Measurements from ENCODE around the gene WDR91.
A peak's percentile ranks its signal among the peaks of the same experiment; 100 is the strongest.
"Not testable (repeated sequence)": the region's sequence is repeated elsewhere in the genome, so short reads cannot be mapped to it uniquely, and the experiment has no call there.

Gene WDR91

DNA sequence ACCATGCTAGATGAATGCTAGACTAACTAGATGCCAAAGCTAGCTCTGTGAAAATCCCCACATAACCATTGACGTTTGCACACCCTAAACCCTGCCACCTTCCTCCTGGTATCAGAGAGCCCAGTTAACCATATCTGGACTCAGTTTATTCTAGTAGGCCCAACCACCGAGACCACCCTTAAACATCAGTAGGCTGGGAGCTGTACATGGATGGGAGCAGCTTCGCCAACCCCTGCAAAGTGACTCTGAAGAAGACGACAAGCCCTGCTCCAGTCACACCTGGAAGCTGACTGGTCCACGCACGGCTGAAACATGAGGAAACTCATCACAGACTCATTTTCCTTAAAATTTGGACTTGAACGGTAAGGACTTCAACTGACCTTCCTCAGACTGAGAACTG is 36.4 kb downstream of the WDR91 start:
- no peak overlapping the region for H3K4me3 ChIP-seq (ENCODE audit: low read depth, low read length)
- TF ChIP-seq, protein P1, sequence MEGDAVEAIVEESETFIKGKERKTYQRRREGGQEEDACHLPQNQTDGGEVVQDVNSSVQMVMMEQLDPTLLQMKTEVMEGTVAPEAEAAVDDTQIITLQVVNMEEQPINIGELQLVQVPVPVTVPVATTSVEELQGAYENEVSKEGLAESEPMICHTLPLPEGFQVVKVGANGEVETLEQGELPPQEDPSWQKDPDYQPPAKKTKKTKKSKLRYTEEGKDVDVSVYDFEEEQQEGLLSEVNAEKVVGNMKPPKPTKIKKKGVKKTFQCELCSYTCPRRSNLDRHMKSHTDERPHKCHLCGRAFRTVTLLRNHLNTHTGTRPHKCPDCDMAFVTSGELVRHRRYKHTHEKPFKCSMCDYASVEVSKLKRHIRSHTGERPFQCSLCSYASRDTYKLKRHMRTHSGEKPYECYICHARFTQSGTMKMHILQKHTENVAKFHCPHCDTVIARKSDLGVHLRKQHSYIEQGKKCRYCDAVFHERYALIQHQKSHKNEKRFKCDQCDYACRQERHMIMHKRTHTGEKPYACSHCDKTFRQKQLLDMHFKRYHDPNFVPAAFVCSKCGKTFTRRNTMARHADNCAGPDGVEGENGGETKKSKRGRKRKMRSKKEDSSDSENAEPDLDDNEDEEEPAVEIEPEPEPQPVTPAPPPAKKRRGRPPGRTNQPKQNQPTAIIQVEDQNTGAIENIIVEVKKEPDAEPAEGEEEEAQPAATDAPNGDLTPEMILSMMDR (IDR thresholded peaks at IDR 0.05; ENCODE audit: insufficient read depth, low read depth, low read length, missing control alignments), result no peak
- no peak for DNase-seq (ENCODE audit: low read depth)

DNA sequence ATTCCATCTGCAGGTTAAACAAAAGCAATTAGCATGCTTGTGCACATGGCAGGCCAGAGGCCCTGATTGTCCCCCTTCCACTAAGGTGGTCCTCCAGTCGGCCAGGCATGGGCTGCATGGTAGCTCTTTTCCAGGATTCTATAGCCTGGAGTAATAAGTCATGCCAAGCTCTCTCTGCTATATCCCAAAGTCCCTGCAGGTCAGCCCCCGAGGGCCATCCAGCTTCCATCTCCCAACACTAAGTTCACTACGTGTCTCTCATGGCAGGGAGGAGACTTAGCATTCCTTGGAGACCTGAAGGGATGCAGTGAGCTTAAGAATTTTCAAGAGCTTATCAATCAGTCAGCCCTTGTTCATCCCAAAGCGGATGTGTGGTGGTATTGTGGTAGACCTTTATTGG is 37.4 kb downstream of the WDR91 start:
- peak overlapping the region; percentile 95 for H3K4me3 ChIP-seq (ENCODE audit: low read depth, low read length)
- DNase-seq (ENCODE audit: low read depth), result not testable (repeated sequence)

DNA sequence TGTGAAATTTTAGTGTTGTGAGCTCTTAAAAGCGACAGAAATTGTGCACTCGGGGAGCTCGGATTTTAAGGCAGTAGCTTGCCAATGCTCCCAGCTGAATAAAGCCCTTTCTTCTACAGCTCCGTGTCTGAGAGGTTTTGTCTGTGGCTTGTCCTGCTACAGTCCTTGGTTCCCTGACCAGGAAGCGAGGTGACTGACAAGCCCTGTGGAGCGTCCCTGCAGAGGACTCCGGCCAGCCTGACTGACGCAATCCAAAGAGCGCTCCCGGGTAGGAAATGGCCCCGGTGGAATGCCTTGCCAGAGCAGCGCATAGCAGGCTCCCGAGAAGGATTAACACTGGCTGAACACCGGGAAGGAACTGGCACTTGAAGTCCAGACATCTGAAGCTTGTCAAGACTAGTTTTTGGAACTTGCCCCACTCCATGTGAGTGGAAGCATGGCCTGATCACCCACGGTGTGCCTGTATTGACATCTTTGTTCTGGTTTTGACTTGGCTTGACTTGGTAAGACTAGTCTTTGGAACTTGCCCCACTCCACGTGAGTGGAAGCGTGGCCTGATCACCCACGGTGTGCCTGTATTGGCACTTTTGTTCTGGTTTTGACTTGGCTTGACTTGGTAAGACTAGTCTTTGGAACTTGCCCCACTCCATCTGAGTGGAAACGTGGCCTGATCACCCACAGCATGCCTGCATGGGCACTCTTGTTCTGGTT is 39.6 kb downstream of the WDR91 start:
- H3K4me3 ChIP-seq (ENCODE audit: low read depth, low read length), result peak overlapping the region; percentile 95
- peak; percentile 70 for DNase-seq (ENCODE audit: low read depth)

DNA sequence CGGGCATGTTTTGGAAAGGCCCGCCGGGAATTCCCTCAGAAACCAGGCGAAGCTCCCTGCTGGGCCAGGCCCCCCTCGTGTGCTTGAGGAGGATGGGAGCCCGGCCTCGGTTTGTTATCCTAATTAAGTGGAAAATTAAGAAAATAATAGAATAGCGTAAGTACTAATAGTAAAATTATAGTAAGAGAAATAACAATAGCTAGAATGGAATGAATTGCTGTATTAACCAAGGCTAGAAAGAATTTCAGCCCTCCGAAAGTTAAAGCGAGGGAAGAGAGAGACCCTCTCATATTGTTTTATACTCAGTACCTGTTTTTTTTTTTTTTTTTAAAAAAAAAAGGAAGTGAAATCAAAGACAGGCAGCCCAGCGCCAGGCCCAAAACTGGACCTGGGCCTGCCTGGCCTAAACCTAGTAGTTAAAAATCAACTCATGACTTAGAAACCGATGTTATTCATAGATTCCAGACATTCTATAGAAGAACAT is 40.3 kb downstream of the WDR91 start:
- DNase-seq (ENCODE audit: low read depth), result peak; percentile 51
- peak overlapping the region; percentile 95 for H3K4me3 ChIP-seq (ENCODE audit: low read depth, low read length)

DNA sequence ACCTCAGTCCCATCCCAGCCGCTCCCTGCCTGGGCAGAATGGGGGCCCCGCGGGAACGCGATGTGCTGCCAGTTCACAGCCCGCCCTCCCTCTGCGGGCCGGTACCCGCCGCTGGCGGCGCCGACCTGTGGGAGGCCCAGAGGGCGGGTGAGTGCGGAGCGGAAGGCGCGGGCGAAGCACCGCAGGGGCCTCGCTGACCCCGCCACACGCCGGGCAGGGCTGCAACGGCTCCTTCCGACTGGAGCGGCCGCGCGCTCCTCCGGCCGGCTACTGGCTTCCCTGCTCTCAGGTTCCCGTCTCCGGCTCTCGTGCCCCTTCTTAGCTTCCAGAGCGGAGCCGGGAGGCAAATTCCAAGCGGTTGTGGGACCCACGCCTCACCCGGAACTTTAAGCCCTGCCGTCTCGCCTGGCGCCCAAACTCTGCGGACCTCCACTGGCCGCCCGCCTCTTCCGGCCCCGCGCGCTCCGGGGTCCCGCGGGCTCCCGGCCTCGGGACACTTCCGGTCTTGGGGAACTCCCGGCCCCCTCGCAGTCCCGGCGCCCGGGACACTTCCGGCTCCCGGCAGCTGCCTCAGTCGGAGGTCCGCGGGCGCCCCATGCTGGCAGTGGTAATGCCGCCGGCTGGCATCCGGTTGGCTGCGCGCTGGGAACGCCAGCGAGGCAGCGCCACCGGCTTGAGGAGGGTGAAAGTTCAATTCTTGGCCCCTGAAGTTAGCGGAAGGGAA is 40.9 kb downstream of the WDR91 start, which contains the start of gene CYREN:
Gene CYREN, minus strand, starts transcription at position 434 of the 724 bp plus-strand sequence. CDS start 1,785 bp downstream, outside the sequence.
- peak; percentile 98 for DNase-seq (ENCODE audit: low read depth)
- TF ChIP-seq, protein P1 (IDR thresholded peaks at IDR 0.05; ENCODE audit: insufficient read depth, low read depth, low read length, missing control alignments), result peak; percentile 62
- peak within 1 kb of the TSS; percentile 95 for H3K4me3 ChIP-seq (ENCODE audit: low read depth, low read length)

DNA sequence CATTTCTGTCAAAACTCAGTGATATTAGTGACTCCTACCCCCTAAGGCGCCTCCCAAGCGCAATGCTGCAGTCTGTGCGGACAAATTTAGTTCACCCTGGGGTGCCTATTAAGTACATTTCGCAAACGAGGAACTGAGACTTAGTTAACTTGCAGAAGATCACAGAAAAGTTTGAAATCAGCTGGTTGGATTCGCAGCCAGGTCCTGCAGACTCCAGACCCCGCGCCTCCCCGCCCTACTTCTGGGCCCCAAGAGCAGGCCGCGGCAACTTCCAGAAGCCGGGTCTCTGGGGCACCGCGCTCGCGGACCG is 41.4 kb downstream of the WDR91 start:
- TF ChIP-seq, protein P1 (IDR thresholded peaks at IDR 0.05; ENCODE audit: insufficient read depth, low read depth, low read length, missing control alignments), result no peak
- H3K4me3 ChIP-seq (ENCODE audit: low read depth, low read length), result peak overlapping the region; percentile 95
- peak; percentile 68 for DNase-seq (ENCODE audit: low read depth)

DNA sequence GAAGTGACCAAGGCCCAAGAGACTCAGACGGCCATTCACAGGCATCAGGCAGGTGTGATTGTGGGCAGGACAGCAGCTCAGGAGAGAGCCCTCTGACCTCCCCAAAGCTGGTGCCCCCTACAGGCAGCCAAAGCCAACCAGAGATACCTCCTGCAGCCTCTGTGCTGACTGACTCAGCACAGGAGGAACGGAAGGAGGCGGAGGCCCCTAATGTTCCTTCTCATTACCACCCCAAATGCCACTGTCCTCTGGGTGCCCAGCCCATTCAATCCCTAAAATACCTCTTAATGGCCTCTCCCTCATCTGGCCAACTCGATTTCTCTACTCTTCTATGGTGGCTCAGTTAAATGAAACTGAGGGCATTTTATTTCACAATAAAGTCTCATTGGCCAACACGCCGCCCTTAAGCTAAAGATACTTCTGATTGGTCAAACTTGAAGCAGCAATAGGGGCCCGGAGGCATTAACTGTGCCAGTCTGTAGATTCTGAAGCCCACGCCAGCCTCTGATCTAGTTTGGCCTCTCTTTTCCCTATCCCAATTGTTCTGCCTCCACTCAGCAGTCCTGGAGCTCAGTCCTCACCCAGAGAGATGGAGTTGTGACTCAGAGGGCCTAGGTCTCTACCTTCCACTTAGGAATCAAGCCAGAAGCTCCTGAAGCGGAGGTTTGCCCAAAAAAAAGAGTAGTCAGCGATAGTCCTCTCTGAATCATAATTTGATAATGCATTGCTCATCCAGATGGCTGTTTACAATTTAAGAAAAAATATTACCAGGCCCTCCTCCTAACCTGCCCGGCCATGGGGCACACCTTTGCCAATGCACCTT is 42.0 kb downstream of the WDR91 start:
- DNase-seq (ENCODE audit: low read depth), result peak; percentile 91
- TF ChIP-seq, protein P1 (IDR thresholded peaks at IDR 0.05; ENCODE audit: insufficient read depth, low read depth, low read length, missing control alignments), result peak; percentile 89
- peak overlapping the region; percentile 95 for H3K4me3 ChIP-seq (ENCODE audit: low read depth, low read length)

DNA sequence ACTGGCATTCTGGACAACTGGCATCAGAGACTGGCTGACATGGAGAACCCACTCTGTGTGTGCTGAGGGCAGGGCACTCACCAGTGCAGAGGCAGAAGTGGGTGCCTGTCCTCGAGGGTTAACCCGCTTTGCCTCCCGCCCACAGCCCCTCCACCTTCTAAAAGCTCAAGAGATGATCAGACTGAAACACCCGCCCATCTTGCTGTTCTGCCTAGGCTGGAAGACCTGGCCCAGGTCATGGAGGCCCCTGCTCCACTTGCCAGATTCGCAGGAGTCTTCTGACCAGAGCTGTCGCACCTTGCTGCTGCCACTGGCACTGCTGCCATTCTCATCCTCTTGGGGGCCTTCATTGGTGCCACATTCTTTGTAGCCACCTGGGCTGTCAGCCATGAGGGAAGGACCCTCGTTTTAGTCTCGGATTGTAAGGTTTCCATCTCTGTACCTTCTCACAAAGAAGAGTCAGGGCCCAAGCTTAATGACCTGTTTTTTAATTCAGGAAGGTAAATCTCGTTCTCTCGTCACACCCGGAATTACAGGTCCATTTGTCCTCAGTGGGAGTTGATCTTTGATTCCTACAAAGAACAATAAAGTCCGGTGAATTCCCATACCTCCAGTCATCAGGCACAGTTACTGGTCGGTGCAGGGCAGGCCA is 42.7 kb downstream of the WDR91 start:
- TF ChIP-seq, protein P1 (IDR thresholded peaks at IDR 0.05; ENCODE audit: insufficient read depth, low read depth, low read length, missing control alignments), result no peak
- peak overlapping the region; percentile 95 for H3K4me3 ChIP-seq (ENCODE audit: low read depth, low read length)
- DNase-seq (ENCODE audit: low read depth), result no peak
